ENCODE measurements around the gene BAZ1B. TPM values are rescaled to one million over a fixed set of nuclear protein-coding genes. Genes with fewer than 3 reads are reported as not detected.

Gene BAZ1B
- polyA plus RNA-seq, 12 donors = 48.5 to 62.8 (median 55.3) TPM; not detected in 1

Other genes with a start within 250 kb of the BAZ1B start
- 10 to 100 TPM in 11 of 12 donors, not detected in 1; 13.7 to 20.6 (median 14.5) TPM for gene NSUN5, start 213.5 kb downstream of the BAZ1B start, polyA plus RNA-seq (ENCODE audit: insufficient read length in 12 of 12)
- under 1 TPM in 9 of 12 donors, not detected in 3; 0.11 to 0.80 (median 0.35) TPM for gene TRIM50, start 194.2 kb downstream of the BAZ1B start, polyA plus RNA-seq (ENCODE audit: insufficient read length in 12 of 12)
- under 1 TPM in 7 of 12 donors, not detected in 5; 0.11 to 0.32 (median 0.24) TPM for gene FKBP6, start 194.1 kb downstream of the BAZ1B start, polyA plus RNA-seq (ENCODE audit: insufficient read length in 12 of 12)
- 10 to 100 TPM in 8 of 12 donors, 1 to 10 TPM in 3, not detected in 1; 3.5 to 22.7 (median 11.4) TPM for gene FZD9, start 88.5 kb downstream of the BAZ1B start, polyA plus RNA-seq (ENCODE audit: insufficient read length in 12 of 12)
- gene BCL7B, start 35.4 kb upstream of the BAZ1B start, polyA plus RNA-seq (ENCODE audit: insufficient read length in 12 of 12) = 10 to 100 TPM in 11 of 12 donors, not detected in 1; 26.7 to 61.0 (median 32.3) TPM
- 10 to 100 TPM in 11 of 12 donors, not detected in 1; 21.6 to 48.7 (median 26.5) TPM for gene TBL2, start 56.3 kb upstream of the BAZ1B start, polyA plus RNA-seq (ENCODE audit: insufficient read length in 12 of 12)
- gene MLXIPL, start 102.2 kb upstream of the BAZ1B start, polyA plus RNA-seq (ENCODE audit: insufficient read length in 12 of 12) = 10 to 100 TPM in 1 of 12 donors, 1 to 10 TPM in 1, under 1 TPM in 9, not detected in 1; 0.06 to 27.3 (median 0.28) TPM
- 1 to 10 TPM in 10 of 12 donors, not detected in 2; 1.6 to 4.2 (median 2.2) TPM for gene VPS37D, start 145.5 kb upstream of the BAZ1B start, polyA plus RNA-seq (ENCODE audit: insufficient read length in 12 of 12)
- 10 to 100 TPM in 1 of 12 donors, 1 to 10 TPM in 10, not detected in 1; 4.9 to 11.3 (median 6.5) TPM for gene DNAJC30, start 161.2 kb upstream of the BAZ1B start, polyA plus RNA-seq (ENCODE audit: insufficient read length in 12 of 12)
- gene BUD23, start 161.3 kb upstream of the BAZ1B start, polyA plus RNA-seq (ENCODE audit: insufficient read length in 12 of 12) = 10 to 100 TPM in 11 of 12 donors, not detected in 1; 44.7 to 83.4 (median 68.9) TPM
- gene STX1A, start 197.4 kb upstream of the BAZ1B start, polyA plus RNA-seq (ENCODE audit: insufficient read length in 12 of 12) = 10 to 100 TPM in 7 of 12 donors, 1 to 10 TPM in 4, not detected in 1; 6.2 to 13.1 (median 10.7) TPM
- 10 to 100 TPM in 8 of 12 donors, 1 to 10 TPM in 3, not detected in 1; 8.4 to 47.3 (median 10.5) TPM for gene ABHD11, start 216.5 kb upstream of the BAZ1B start, polyA plus RNA-seq (ENCODE audit: insufficient read length in 12 of 12)
- 10 to 100 TPM in 1 of 12 donors, under 1 TPM in 6, not detected in 5; 0.19 to 14.9 (median 0.38) TPM for gene CLDN3, start 248.0 kb upstream of the BAZ1B start, polyA plus RNA-seq (ENCODE audit: insufficient read length in 12 of 12)